HEK293 (cell line): ENCODE results near the gene RIPK4.
A peak's percentile ranks its signal among the peaks of the same experiment; 100 is the strongest.

Experiments used
- CTCF ChIA-PET: fragments of 350-600 bp; formaldehyde crosslinking; extraction: SDS; loops from one replicate; lab custom pipeline; 2021; ENCODE audit warnings: antibody characterized with exemption; lab: Yijun Ruan, JAX
- POLR2A ChIA-PET: fragments of 300-600 bp; formaldehyde crosslinking; extraction: SDS; loops from one replicate; lab custom pipeline; 2020; ENCODE audit warnings: antibody characterized with exemption, inconsistent platforms; lab: Yijun Ruan, JAX
- H3K27ac ChIP-seq: fragments of 200-500 bp; sonication (Bioruptor generic); 2 replicates; pipeline ENCODE4 v1.5.1; 2014; ENCODE audit warnings: low read depth, low read length, control low read depth, inconsistent platforms; ENCODE audit errors: extremely low read depth
- H3K36me3 ChIP-seq, 2 experiments: fragments of 200-500 bp in 1 of 2; sonication (Bioruptor generic) in 1 of 2; 1 replicate in 1 of 2; 2 replicates in 1 of 2; pipeline ENCODE4 v1.5.1; 2014 to 2017; ENCODE audit warnings: inconsistent platforms in 2 of 2, low read length in 2 of 2; ENCODE audit not compliant: control insufficient read depth in 2 of 2, insufficient read depth in 1 of 2
- H3K4me1 ChIP-seq: fragments of 200-500 bp; sonication (Bioruptor generic); 2 replicates; pipeline ENCODE4 v1.5.1; 2014; ENCODE audit warnings: mild to moderate bottlenecking, low read length, inconsistent platforms; ENCODE audit not compliant: control insufficient read depth, insufficient read depth
- H3K4me3 ChIP-seq: 2 replicates; pipeline ENCODE4 v1.5.1; 2011; ENCODE audit warnings: low read depth, mild to moderate bottlenecking, control low read depth, low read length, moderate library complexity
- H3K9me3 ChIP-seq: fragments of 200-500 bp; sonication (Bioruptor generic); 2 replicates; pipeline ENCODE4 v1.5.1; 2014; ENCODE audit warnings: low read depth, low read length, inconsistent platforms; ENCODE audit not compliant: control insufficient read depth, insufficient read depth
- KLF8 ChIP-seq: fragments of 450-650 bp; formaldehyde crosslinking; IDR thresholded peaks from 2 replicates; pipeline ENCODE4 v1.5.1; 2016; ENCODE audit warnings: missing biosample characterization, missing genetic modification characterization
- PRDM1 ChIP-seq: fragments of 450-650 bp; formaldehyde crosslinking; IDR thresholded peaks from 2 replicates; pipeline ENCODE4; 2016; ENCODE audit warnings: missing biosample characterization, missing genetic modification characterization
- REPIN1 ChIP-seq: fragments of 450-650 bp; formaldehyde crosslinking; IDR thresholded peaks from 2 replicates; pipeline ENCODE4 v1.5.1; 2017; ENCODE audit warnings: missing biosample characterization, missing genetic modification characterization, low read depth
- ZBTB7A ChIP-seq: fragments of 450-650 bp; formaldehyde crosslinking; IDR thresholded peaks from 2 replicates; pipeline ENCODE4 v1.5.1; 2016; ENCODE audit warnings: low read depth, missing biosample characterization, missing genetic modification characterization
- ZBTB8A ChIP-seq: fragments of 450-650 bp; formaldehyde crosslinking; IDR thresholded peaks from 2 replicates; pipeline ENCODE4 v1.5.1; 2016; ENCODE audit warnings: missing biosample characterization, missing genetic modification characterization
- ZFP41 ChIP-seq: fragments of 450-650 bp; formaldehyde crosslinking; IDR thresholded peaks from 2 replicates; pipeline ENCODE4 v1.5.1; 2016; ENCODE audit warnings: missing biosample characterization, missing genetic modification characterization, borderline replicate concordance
- ZNF146 ChIP-seq: fragments of 450-650 bp; formaldehyde crosslinking; IDR thresholded peaks from 2 replicates; pipeline ENCODE4 v1.5.1; 2016; ENCODE audit warnings: missing biosample characterization, missing genetic modification characterization
- ZNF155 ChIP-seq: fragments of 450-650 bp; formaldehyde crosslinking; IDR thresholded peaks from 2 replicates; pipeline ENCODE4 v1.5.1; 2016; ENCODE audit warnings: missing biosample characterization, missing genetic modification characterization
- ZNF175 ChIP-seq: fragments of 450-650 bp; formaldehyde crosslinking; IDR thresholded peaks from 2 replicates; pipeline ENCODE4 v1.5.1; 2016; ENCODE audit warnings: missing biosample characterization, missing genetic modification characterization
- ZNF223 ChIP-seq: fragments of 450-650 bp; formaldehyde crosslinking; IDR thresholded peaks from 2 replicates; pipeline ENCODE4 v1.5.1; 2016; ENCODE audit warnings: missing biosample characterization, missing genetic modification characterization
- ZNF23 ChIP-seq: fragments of 450-650 bp; formaldehyde crosslinking; IDR thresholded peaks from 2 replicates; pipeline ENCODE4 v1.5.1; 2016; ENCODE audit warnings: missing biosample characterization, missing genetic modification characterization, borderline replicate concordance
- ZNF274 ChIP-seq, 2 experiments: fragments of 200-500 bp in 1 of 2; fragments of 450-650 bp in 1 of 2; sonication (Bioruptor generic) in 1 of 2; formaldehyde crosslinking in 1 of 2; IDR thresholded peaks; 2 replicates each; pipeline versions ENCODE4 v1.5.1 to v1.6.1; 2014 to 2016; ENCODE audit warnings: borderline replicate concordance in 1 of 2, inconsistent platforms in 1 of 2, low read length in 1 of 2, missing biosample characterization in 1 of 2, missing genetic modification characterization in 1 of 2
- ZNF324 ChIP-seq: fragments of 450-650 bp; formaldehyde crosslinking; IDR thresholded peaks from 2 replicates; pipeline ENCODE4 v1.5.1; 2016; ENCODE audit warnings: missing biosample characterization, missing genetic modification characterization
- ZNF354C ChIP-seq: fragments of 450-650 bp; formaldehyde crosslinking; IDR thresholded peaks from 2 replicates; pipeline ENCODE4 v1.5.1; 2016; ENCODE audit warnings: missing biosample characterization, missing genetic modification characterization, low read depth, borderline replicate concordance
- ZNF37A ChIP-seq: fragments of 450-650 bp; IDR thresholded peaks from 2 replicates; pipeline ENCODE4 v1.5.1; 2018; ENCODE audit warnings: missing biosample characterization, missing genetic modification characterization
- ZNF529 ChIP-seq: fragments of 450-650 bp; formaldehyde crosslinking; IDR thresholded peaks from 2 replicates; pipeline ENCODE4 v1.5.1; 2017; ENCODE audit warnings: missing genetic modification characterization, missing biosample characterization; ENCODE audit not compliant: insufficient replicate concordance
- ZNF558 ChIP-seq: fragments of 450-650 bp; formaldehyde crosslinking; IDR thresholded peaks from 2 replicates; pipeline ENCODE4 v1.5.1; 2016; ENCODE audit warnings: missing biosample characterization, missing genetic modification characterization
- ZNF623 ChIP-seq: fragments of 450-650 bp; formaldehyde crosslinking; IDR thresholded peaks from 2 replicates; pipeline ENCODE4 v1.5.1; 2016; ENCODE audit warnings: missing biosample characterization, missing genetic modification characterization
- ZNF626 ChIP-seq: fragments of 450-650 bp; sonication (Bioruptor Pico); formaldehyde crosslinking; IDR thresholded peaks from 2 replicates; pipeline ENCODE4 v1.5.1; 2018; ENCODE audit warnings: missing biosample characterization, missing genetic modification characterization, inconsistent platforms
- ZNF654 ChIP-seq: fragments of 450-650 bp; formaldehyde crosslinking; IDR thresholded peaks from 2 replicates; pipeline ENCODE4 v1.5.1; 2016; ENCODE audit warnings: low read depth, missing biosample characterization, missing genetic modification characterization
- ZNF658 ChIP-seq: fragments of 450-650 bp; formaldehyde crosslinking; IDR thresholded peaks from 2 replicates; pipeline ENCODE4; 2016; ENCODE audit warnings: missing biosample characterization, missing genetic modification characterization
- ZNF677 ChIP-seq: fragments of 450-650 bp; IDR thresholded peaks from 2 replicates; pipeline ENCODE4 v1.5.0; 2018; ENCODE audit warnings: missing biosample characterization, mild to moderate bottlenecking, missing genetic modification characterization, moderate library complexity
- ZNF768 ChIP-seq: fragments of 450-650 bp; formaldehyde crosslinking; IDR thresholded peaks from 2 replicates; pipeline ENCODE4 v1.5.1; 2018; ENCODE audit warnings: missing biosample characterization, mild to moderate bottlenecking, missing genetic modification characterization
- ZNF785 ChIP-seq: fragments of 450-650 bp; formaldehyde crosslinking; IDR thresholded peaks from 2 replicates; pipeline ENCODE4 v1.5.1; 2016; ENCODE audit warnings: missing biosample characterization, missing genetic modification characterization
- ZXDB ChIP-seq: fragments of 450-650 bp; formaldehyde crosslinking; IDR thresholded peaks from 2 replicates; pipeline ENCODE4 v1.5.1; 2016; ENCODE audit warnings: missing biosample characterization, missing genetic modification characterization
- TF ChIP-seq, protein P1 (sequence below): fragments of 450-650 bp; formaldehyde crosslinking; IDR thresholded peaks from 2 replicates; pipeline ENCODE4 v1.5.1; 2016; ENCODE audit warnings: missing biosample characterization, missing genetic modification characterization, low read depth
- TF ChIP-seq, protein P2 (sequence below): fragments of 450-650 bp; formaldehyde crosslinking; IDR thresholded peaks from 2 replicates; pipeline ENCODE4 v1.5.1; 2017; ENCODE audit warnings: missing biosample characterization, missing genetic modification characterization
- TF ChIP-seq, protein P3 (sequence below): sonication (generic); formaldehyde crosslinking; IDR thresholded peaks from 2 replicates; pipeline ENCODE4 v1.8.1; 2022; ENCODE audit warnings: mild to moderate bottlenecking, moderate library complexity, missing genetic modification reagents
- TF ChIP-seq, protein P4 (sequence below): fragments of 450-650 bp; formaldehyde crosslinking; IDR thresholded peaks from 2 replicates; pipeline ENCODE4 v1.5.1; 2016; ENCODE audit warnings: missing biosample characterization, missing genetic modification characterization, borderline replicate concordance

RIPK4 gene

DNA sequence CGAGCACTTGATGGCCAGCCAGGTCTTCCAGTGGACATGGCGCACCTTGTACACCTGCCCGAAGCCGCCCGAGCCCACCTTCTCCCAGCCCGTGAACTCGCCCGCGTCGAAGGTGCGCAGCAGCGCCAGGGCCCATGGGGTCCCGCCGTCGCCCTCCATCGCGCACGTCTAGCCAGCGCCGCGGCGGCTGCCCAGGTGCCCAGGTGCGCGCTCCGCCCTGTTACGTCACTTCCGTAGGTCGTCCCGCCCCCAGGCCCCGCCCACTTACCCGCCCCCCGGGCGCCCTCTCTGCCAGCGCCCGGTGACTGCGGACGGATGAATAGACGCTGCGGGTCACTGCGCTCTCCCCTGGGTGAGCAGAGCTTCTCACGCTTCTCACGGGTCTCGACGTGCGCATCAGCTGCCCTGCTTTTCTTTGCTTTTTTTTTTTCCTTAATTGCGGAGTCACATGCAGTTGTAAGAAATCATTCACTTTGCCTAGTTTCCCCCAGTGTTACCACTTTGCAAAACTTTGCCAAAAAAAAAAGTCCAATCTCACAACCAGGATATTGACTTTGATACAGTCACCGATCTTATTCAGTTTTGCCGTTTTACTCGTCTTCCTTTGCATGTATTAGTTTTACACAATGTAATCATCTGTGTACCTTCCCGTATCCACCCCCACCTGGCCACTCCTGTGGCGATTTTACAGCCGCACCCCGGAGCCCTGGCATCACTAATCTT, at the start of gene RIPK4:
Gene RIPK4 (minus strand): TSS at position 170 of the 723 bp plus-strand sequence. CDS start 11 bp downstream, at position 159.
- peak within 1 kb of the TSS; percentile 76 for H3K27ac ChIP-seq
- ChIA-PET POLR2A (interaction anchor here (0.6 to 2.1 kb wide), 7 partner anchors 10 to 144 kb away, joined by 3 to 11 read pairs (median 5); no protein-coding TSS in a partner anchor), CTCF (interaction anchor here (0.6 to 2.3 kb wide), 9 partner anchors 11 to 155 kb away, joined by 3 to 11 read pairs (median 4); partner anchors contain the start of gene PRDM15)
- no peaks in the 10 kb centered on the region for H3K36me3 ChIP-seq
- H3K4me3 ChIP-seq: peak within 1 kb of the TSS; percentile 85
- H3K4me1 ChIP-seq: peaks cover 38% of the 10 kb centered on the region
- H3K9me3 ChIP-seq: no peaks in the 10 kb centered on the region
- TF ChIP-seq ZNF324 (tag by site-specific recombination): no peak
- TF ChIP-seq, protein P1, sequence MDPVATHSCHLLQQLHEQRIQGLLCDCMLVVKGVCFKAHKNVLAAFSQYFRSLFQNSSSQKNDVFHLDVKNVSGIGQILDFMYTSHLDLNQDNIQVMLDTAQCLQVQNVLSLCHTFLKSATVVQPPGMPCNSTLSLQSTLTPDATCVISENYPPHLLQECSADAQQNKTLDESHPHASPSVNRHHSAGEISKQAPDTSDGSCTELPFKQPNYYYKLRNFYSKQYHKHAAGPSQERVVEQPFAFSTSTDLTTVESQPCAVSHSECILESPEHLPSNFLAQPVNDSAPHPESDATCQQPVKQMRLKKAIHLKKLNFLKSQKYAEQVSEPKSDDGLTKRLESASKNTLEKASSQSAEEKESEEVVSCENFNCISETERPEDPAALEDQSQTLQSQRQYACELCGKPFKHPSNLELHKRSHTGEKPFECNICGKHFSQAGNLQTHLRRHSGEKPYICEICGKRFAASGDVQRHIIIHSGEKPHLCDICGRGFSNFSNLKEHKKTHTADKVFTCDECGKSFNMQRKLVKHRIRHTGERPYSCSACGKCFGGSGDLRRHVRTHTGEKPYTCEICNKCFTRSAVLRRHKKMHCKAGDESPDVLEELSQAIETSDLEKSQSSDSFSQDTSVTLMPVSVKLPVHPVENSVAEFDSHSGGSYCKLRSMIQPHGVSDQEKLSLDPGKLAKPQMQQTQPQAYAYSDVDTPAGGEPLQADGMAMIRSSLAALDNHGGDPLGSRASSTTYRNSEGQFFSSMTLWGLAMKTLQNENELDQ: no peak
- TF ChIP-seq ZNF274 (IDR thresholded peaks at IDR 0.05; ENCODE audit: low read length): no peak
- no peak for TF ChIP-seq ZNF274 (tag by site-specific recombination; IDR thresholded peaks at IDR 0.05; ENCODE audit: borderline replicate concordance)
- TF ChIP-seq ZNF37A (tag by site-specific recombination): no peak
- TF ChIP-seq ZNF155 (tag by site-specific recombination): no peak
- TF ChIP-seq, protein P2, sequence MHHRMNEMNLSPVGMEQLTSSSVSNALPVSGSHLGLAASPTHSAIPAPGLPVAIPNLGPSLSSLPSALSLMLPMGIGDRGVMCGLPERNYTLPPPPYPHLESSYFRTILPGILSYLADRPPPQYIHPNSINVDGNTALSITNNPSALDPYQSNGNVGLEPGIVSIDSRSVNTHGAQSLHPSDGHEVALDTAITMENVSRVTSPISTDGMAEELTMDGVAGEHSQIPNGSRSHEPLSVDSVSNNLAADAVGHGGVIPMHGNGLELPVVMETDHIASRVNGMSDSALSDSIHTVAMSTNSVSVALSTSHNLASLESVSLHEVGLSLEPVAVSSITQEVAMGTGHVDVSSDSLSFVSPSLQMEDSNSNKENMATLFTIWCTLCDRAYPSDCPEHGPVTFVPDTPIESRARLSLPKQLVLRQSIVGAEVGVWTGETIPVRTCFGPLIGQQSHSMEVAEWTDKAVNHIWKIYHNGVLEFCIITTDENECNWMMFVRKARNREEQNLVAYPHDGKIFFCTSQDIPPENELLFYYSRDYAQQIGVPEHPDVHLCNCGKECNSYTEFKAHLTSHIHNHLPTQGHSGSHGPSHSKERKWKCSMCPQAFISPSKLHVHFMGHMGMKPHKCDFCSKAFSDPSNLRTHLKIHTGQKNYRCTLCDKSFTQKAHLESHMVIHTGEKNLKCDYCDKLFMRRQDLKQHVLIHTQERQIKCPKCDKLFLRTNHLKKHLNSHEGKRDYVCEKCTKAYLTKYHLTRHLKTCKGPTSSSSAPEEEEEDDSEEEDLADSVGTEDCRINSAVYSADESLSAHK (tag by site-specific recombination): no peak
- TF ChIP-seq ZNF623: 0 out of 2 replicates have a peak, but pooled peaks have one; percentile 7
- no peak for TF ChIP-seq REPIN1
- no peak for TF ChIP-seq ZNF677 (tag by site-specific recombination)
- TF ChIP-seq, protein P3, sequence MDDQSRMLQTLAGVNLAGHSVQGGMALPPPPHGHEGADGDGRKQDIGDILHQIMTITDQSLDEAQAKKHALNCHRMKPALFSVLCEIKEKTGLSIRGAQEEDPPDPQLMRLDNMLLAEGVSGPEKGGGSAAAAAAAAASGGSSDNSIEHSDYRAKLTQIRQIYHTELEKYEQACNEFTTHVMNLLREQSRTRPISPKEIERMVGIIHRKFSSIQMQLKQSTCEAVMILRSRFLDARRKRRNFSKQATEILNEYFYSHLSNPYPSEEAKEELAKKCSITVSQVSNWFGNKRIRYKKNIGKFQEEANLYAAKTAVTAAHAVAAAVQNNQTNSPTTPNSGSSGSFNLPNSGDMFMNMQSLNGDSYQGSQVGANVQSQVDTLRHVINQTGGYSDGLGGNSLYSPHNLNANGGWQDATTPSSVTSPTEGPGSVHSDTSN: no peak
- TF ChIP-seq PRDM1: no peak
- no peak for TF ChIP-seq ZNF654 (tag by site-specific recombination)
- no peak for TF ChIP-seq ZNF175 (tag by site-specific recombination)
- no peak for TF ChIP-seq ZFP41 (tag by site-specific recombination)
- no peak for TF ChIP-seq ZNF785 (tag by site-specific recombination)
- TF ChIP-seq, protein P4, sequence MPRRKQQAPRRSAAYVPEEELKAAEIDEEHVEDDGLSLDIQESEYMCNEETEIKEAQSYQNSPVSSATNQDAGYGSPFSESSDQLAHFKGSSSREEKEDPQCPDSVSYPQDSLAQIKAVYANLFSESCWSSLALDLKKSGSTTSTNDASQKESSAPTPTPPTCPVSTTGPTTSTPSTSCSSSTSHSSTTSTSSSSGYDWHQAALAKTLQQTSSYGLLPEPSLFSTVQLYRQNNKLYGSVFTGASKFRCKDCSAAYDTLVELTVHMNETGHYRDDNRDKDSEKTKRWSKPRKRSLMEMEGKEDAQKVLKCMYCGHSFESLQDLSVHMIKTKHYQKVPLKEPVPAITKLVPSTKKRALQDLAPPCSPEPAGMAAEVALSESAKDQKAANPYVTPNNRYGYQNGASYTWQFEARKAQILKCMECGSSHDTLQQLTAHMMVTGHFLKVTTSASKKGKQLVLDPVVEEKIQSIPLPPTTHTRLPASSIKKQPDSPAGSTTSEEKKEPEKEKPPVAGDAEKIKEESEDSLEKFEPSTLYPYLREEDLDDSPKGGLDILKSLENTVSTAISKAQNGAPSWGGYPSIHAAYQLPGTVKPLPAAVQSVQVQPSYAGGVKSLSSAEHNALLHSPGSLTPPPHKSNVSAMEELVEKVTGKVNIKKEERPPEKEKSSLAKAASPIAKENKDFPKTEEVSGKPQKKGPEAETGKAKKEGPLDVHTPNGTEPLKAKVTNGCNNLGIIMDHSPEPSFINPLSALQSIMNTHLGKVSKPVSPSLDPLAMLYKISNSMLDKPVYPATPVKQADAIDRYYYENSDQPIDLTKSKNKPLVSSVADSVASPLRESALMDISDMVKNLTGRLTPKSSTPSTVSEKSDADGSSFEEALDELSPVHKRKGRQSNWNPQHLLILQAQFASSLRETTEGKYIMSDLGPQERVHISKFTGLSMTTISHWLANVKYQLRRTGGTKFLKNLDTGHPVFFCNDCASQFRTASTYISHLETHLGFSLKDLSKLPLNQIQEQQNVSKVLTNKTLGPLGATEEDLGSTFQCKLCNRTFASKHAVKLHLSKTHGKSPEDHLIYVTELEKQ: no peak; the same call in 1 of the 2 replicates
- TF ChIP-seq ZNF768 (tag by site-specific recombination): no peak
- no peak for TF ChIP-seq ZXDB (tag by site-specific recombination)
- TF ChIP-seq ZBTB8A: peak; percentile 86
- no peak for TF ChIP-seq ZNF146 (tag by site-specific recombination)
- TF ChIP-seq ZNF626 (tag by site-specific recombination): no peak
- no peak for TF ChIP-seq ZNF354C
- TF ChIP-seq ZBTB7A: no peak
- no peak for TF ChIP-seq ZNF658 (tag by site-specific recombination)
- peak; percentile 94 for TF ChIP-seq KLF8 (tag by site-specific recombination)
- no peak for TF ChIP-seq ZNF23 (tag by site-specific recombination)
- no peak for TF ChIP-seq ZNF223 (tag by site-specific recombination)
- no peak for TF ChIP-seq ZNF529 (tag by site-specific recombination)
- no peak for TF ChIP-seq ZNF558
